GM21717 (cell line): ENCODE results near the gene RNF224.
"Not testable (repeated sequence)": the region's sequence is repeated elsewhere in the genome, so short reads cannot be mapped to it uniquely, and the experiment has no call there.

ENCODE experiments used
- ATAC-seq: cut with Tn5 transposase; IDR thresholded peaks from one replicate; pipeline ENCODE4 v1.9.1; 2021; ENCODE audit warnings: mild to moderate bottlenecking, moderate library complexity; ENCODE audit not compliant: unreplicated experiment

Gene RNF224

GRCh38 chr9:137237759-137238726, 10.7 kb downstream of the RNF224 start:
- ATAC-seq: no peak

DNA sequence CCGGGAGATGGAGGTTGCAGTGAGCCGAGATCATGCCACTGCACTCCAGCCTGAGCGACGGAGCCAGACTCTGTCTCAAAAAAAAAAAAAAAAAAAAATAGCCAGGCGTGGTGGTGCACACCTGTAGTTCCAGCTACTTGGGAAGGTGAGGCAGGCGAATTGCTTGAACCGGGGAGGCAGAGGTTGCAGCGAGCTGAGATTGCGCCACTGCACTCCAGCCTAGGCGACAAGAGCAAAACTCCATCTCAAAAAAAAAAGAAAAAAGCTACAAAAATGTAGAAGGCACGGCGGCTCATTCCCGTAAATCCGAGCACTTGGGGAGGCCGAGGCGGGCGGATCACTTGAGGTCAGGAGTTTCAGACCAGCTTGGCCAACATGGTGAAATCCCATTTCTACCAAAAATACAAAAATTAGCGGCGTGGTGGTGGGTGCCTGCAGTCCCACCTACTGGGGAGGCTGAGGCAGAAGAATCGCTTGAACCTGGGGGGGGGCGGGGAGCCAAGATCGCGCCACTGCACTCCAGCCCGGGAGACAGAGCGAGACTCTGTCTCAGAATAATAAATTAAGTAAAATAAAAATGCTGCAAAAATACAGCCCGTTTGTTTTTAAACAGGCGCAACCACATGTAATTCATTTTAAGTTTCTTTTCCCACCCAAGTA, 12.4 kb downstream of the RNF224 start:
- ATAC-seq: not testable (repeated sequence)

DNA sequence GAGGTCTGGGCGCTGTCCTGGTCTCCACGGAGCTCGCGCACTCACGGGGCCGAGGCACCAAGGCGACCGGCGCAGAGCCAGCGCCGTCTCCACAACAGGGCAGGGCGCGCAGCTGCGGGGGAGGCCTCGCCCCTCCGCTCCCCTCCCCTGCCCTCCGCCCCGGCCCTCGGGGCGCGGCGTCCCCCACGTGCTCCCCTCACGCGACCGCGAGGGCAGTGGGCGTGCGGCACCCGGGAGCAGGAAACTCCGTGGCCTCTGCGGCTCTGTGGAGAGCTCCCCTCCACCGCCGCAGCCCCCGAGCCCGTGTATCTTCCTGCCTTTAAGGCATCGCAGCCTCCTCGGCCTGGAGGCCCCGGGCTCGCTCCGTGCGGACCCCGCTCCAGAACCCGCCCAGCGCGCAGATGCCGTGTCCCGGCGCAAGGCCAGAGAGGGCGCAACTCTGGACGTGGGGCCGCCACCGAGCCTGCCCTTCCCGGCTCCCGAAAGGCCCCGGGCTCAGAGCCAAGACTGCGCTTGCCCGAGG, 13.1 kb downstream of the RNF224 start:
- ATAC-seq: peak; percentile 13

- ATAC-seq: peak; percentile 59
These were observed 13.7 kb downstream of the RNF224 start, which contains the start of gene TUBB4B for GRCh38 chr9:137240841-137241489. Gene TUBB4B (plus strand): TSS chr9:137241287. CDS start chr9:137241361, 74 bp downstream.

DNA sequence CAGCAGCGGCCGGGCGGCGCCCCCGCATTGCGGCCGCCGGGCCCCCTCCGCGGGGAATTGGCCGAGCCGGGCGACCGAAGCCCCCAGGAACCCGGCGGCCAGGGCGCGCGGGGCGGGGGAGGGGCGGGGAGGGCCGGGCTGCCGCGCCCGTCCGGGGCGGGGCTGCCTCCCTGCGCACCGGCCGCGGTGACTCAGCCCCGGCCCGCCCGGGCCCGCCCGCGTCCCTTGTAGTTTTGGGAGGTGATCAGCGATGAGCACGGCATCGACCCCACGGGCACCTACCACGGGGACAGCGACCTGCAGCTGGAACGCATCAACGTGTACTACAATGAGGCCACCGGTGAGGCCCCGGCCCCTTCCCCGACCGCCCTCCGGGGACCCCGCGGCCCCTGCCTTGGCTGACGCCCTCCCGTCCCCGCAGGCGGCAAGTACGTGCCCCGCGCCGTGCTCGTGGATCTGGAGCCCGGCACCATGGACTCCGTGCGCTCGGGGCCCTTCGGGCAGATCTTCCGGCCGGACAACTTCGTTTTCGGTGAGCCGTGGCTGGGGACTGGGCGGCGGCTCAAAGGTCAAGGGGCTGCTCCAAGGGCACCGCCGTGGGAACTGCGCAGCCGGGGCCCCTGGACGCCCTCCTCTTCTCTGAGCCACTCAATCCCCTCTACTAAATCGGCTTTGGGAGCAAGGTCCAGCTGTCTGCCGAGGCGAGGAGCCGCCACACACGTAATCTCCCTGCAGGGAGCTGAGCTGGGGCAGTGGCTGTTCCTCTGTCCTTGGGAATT, 14.4 kb downstream of the RNF224 start:
- peak; percentile 12 for ATAC-seq

DNA sequence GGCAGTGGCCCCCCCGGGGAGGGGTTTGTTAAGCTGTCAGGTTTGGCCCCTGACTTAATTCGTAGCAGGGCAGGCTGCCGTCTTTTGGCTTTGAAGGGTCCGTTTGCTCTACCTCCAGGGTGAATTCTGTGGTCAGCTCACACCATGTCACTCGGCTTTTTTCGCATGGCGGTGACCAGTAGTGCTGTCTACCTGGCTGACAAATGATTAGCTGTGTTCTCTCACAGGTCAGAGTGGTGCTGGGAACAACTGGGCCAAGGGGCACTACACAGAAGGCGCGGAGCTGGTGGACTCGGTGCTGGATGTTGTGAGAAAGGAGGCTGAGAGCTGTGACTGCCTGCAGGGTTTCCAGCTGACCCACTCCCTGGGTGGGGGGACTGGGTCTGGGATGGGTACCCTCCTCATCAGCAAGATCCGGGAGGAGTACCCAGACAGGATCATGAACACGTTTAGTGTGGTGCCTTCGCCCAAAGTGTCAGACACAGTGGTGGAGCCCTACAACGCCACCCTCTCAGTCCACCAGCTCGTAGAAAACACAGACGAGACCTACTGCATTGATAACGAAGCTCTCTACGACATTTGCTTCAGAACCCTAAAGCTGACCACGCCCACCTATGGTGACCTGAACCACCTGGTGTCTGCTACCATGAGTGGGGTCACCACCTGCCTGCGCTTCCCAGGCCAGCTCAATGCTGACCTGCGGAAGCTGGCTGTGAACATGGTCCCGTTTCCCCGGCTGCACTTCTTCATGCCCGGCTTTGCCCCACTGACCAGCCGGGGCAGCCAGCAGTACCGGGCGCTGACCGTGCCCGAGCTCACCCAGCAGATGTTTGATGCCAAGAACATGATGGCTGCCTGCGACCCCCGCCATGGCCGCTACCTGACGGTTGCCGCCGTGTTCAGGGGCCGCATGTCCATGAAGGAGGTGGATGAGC, 15.2 kb downstream of the RNF224 start:
- ATAC-seq: no peak

DNA sequence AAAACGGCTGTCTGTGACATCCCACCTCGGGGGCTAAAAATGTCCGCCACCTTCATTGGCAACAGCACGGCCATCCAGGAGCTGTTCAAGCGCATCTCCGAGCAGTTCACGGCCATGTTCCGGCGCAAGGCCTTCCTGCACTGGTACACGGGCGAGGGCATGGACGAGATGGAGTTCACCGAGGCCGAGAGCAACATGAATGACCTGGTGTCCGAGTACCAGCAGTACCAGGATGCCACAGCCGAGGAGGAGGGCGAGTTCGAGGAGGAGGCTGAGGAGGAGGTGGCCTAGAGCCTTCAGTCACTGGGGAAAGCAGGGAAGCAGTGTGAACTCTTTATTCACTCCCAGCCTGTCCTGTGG, 15.9 kb downstream of the RNF224 start:
- not testable (repeated sequence) for ATAC-seq

DNA sequence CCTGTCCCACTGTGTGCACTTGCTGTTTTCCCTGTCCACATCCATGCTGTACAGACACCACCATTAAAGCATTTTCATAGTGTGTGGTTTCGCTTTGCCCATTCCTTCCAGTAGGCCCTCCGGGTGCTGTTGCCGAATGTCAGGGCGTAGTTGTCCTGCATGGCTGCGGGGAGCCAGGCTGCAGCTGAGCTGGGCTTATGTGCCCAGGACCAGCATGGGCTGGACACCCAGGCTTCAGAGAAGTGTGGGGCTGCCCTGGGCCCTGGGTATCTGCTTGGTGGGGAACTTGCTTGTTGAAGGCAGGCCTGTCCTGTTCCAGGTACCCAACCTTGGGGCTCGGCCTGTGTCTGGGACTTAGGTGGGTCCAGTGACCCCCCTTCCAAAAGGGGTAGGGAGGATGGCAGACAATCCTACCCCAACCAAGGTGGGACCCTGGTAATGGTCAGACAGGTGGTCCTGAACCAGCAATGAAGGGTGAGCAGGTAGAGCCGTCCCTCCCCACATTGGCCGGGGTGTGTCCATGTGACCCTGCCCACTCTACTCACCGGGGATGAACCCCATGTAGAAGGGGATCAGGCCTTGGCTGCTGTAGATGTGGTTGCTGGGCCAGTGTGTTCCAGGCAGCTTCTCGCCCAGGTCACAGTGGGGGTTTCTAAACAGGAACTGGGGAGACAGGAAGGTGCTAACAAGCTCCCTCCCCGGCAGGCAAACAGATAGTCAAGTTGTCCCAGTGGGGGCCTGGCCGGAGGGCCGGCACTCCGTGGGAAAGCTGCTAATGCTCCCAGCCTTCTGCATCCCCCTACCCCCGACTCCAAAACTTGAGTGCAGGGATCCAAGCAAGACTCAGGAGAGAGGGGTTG, 16.6 kb downstream of the RNF224 start:
- ATAC-seq: no peak

DNA sequence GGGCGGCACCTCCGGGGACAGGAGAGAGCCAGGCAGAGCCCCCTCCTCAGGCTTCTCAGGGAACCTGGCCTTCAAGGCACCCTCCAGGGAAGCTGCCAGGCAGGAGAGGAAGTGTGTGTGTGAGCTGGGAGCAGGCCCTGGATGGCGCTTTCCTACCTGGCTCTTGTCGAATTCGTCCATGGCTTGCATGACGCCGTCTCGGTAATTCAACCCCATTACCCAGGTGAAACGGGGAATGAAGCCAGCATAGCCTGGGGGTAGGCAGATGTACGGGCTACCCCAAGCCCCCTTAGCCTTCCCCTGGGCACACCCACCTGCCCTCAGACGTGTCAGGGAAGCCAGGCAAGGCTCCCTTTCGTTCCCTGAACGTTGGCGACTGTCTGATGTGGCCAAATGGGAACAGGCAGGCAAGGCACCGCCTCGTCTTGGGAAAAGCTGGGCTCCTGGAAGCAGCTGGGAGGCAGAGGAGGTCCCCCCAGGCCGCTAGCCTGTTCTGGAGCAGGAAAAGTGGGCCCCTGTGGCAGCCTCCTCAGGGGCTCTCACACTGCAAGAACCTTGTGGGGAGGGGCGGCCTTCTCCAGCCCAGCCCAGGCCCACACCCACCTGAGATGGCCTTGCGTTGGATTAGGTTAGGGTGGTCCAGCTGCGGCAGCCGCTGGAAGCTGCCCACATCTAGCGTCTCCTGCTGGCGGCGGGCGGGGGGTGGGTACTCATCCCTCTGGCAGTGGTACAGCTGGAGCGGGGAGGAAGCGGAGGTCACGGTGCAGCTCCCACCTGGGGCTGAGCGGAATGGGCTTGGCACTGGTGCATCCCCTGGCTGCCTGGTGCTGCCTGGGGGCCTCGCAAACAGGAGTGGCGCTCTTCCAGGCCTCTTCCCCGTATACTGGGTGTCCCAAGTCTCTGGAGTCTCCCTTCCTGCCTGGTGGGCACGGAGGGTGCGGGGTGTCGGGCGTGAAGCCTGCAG, 17.5 kb downstream of the RNF224 start:
- ATAC-seq: no peak

DNA sequence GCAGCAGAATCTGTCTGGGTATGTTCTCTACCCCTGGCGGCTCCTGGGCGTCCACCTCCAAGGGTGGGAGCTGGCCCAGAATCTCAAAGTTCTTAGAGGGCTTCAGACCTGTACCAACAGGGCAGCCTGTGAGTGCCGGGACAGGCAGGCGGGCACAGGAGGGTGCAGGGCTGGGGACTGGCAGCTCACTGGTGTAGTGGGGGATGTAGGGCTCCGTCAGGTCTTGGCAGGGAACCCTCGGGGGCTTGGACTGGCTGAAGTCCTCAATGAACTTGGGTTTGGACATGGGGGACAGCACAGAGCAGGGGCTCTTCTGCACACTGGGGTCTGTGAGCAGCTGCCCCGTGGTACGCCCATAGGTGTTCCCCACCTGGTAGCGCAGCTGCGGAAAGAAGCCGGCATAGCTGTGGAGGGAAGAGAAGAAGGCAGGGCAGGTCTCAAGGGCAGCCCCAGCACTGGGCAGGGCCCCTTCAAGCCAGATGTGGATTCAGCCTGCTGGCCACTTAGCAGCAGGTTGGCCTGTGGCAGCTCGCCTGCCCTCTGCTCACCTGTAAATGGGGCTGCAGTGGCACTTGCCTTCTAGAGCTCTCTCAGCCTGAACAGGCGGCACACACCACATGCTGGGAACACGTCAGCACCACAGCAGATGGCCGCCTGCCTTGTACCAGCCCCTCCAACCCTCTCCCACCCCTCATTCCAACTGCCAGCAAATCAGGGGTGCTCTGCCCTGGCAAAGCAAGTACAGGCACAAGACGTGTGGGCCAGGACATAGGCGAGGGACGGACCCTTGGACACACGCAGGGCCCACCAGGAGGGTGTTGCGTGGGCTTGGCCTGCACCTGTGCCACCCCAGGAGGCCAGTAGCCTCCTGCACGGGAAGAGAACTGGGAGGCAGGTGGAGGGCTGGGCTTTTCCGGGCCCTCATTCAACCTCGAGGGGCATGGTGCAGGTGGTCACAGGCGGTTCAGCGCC, 18.4 kb downstream of the RNF224 start:
- no peak for ATAC-seq

DNA sequence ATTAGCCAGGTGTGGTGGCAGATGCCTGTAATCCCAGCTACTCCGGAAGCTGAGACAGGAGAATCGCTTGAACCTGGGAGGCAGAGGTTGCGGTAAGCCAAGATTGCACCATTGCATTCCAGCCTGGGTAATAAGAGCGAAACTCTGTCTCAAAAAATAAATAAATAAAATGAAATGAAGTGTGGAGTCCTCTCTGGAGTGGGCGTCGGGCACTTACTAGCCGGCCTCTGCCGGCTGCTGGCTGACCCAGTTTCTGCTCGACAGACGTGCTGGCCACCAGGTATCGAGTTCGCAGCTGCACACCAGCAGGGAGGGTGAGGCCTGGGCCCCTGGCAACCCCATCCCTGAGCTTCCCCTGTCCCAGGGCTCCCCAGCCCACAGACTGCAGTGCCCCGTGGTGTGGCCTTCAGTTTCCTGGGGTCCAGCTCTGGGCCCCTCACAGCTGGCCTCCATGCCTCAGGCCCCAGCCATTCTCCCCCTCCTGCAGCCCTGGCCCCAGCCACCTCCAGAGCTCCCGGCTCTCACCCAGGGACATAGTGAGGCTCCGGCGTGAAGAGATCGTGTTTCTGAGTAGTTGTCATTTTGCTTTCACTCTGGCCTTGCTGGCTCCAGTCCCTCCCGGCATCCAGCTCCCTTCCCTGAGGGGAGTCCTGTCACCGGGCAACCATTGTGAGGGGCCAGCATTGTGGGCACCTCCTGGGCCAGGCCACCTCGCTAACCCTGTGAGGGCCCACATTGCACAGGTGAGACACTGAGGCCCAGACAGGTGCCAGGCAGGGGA, 20.0 kb downstream of the RNF224 start:
- no peak for ATAC-seq

DNA sequence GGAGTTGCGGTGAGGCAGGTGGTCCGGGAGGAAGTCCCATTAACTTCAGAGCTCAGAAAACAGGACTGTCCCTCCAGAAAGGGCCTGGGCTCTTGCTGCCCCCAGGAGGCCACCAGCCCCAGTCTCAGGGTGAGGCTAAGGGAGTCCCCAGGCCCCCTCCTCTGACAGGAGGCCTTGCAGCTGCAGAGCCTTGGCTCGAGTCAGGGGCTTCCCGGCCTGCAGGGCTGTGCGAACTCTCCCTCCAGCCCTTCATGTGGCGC, 20.5 kb downstream of the RNF224 start:
- no peak for ATAC-seq

DNA sequence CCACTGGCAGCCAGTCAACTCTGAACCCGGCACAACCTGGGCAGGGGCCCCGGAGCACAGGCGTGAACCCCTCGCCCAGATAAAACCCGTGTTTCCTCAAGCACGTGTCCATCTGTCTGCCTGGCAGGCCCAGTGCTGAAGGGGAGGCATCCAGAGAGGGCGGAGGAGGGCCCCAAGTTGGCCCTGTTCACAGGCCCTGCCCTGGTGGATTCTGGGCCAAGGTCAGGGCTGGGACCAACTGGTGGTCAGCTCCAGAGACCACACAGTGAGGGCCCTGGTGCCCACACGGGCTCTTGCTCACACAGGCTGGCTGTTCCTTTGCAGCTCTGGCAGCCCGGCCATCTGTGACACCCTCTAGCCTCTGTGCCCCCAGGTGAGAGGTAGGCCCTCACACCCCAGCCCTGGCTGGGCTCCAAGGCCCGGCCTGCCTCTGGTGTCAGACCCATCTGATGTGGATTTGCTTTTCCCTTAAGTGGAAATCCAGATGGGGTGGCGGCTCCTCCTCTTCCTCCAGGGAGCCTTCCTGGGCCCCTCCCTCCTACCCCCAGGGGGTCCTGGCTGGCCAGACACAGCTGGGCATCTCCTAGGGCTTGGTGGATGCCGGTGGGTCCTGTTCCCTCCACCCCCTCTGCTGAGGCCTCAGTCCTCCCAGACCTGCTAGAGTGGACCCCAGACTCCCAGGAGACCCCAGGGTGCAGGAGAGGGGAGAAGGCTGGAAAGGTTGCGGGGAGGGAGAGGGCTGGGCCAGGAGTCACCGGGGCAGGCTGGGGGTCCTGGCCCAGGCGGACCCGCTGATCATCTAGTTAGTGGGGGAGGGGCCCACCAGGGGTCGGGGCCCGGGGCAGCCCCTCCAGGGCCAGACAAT, 23.3 kb downstream of the RNF224 start:
- ATAC-seq: no peak

GRCh38 chr9:137251194-137251461, 23.8 kb downstream of the RNF224 start, which contains the start of gene STPG3:
Gene STPG3 (plus strand): TSS chr9:137251286. CDS start chr9:137251287, 1 bp downstream.
- no peak for ATAC-seq
